Measurements from ENCODE around the gene SLC13A2. TPM values are rescaled to one million over a fixed set of nuclear protein-coding genes. Genes with fewer than 3 reads are reported as not detected.
"Not testable (repeated sequence)": the region's sequence is repeated elsewhere in the genome, so short reads cannot be mapped to it uniquely, and the experiment has no call there.

The SLC13A2 gene
- total RNA-seq, 2 experiments from 2014 or later = not detected

DNA sequence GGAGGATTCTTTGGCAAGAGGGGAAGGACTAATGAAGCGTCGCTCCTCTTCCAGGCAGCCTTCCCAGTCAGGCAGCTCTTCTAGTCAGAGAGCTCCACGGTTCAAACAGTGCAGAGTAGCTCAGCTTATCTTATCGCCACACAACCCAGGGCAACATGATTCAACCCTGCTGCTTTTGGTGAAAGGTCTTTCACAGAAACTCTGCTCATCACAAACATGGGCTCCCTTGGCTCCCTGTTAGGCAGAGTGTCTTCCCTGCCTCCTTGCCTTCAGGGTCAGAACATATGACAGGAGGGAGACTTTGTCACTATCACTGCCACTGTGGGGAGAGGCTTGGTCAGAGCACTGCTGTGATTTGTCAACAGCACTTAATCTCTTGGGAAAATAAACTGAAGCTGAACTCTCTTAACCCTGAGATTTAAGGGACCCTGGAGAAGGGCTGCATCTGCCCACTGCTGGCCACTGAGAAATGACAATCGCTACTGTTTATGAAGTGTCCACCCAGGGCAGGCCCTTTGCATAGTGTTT is 6.9 kb upstream of the SLC13A2 start:
- Mint-ChIP-seq H3K27me3 (peaks cover 4% of the 10 kb centered on the region), H3K36me3 (ENCODE audit: low read depth) (no peaks in the 10 kb centered on the region), H3K27ac (no peak overlapping the region), H3K9me3 (no peaks in the 10 kb centered on the region), H3K4me1 (ENCODE audit: low read depth) (peaks cover 14% of the 10 kb centered on the region), H3K4me3 (no peak overlapping the region)
- no peak for DNase-seq
- CTCF ChIA-PET = interaction anchor here (1.7 kb wide), 1 partner anchor 50 kb away, joined by 8 read pairs; no protein-coding TSS in a partner anchor
- POLR2A ChIA-PET = interaction anchor here (1.0 kb wide), 1 partner anchor 78 kb away, joined by 4 read pairs; no protein-coding TSS in a partner anchor
- ATAC-seq = no peak
- TF ChIP-seq, protein P1, sequence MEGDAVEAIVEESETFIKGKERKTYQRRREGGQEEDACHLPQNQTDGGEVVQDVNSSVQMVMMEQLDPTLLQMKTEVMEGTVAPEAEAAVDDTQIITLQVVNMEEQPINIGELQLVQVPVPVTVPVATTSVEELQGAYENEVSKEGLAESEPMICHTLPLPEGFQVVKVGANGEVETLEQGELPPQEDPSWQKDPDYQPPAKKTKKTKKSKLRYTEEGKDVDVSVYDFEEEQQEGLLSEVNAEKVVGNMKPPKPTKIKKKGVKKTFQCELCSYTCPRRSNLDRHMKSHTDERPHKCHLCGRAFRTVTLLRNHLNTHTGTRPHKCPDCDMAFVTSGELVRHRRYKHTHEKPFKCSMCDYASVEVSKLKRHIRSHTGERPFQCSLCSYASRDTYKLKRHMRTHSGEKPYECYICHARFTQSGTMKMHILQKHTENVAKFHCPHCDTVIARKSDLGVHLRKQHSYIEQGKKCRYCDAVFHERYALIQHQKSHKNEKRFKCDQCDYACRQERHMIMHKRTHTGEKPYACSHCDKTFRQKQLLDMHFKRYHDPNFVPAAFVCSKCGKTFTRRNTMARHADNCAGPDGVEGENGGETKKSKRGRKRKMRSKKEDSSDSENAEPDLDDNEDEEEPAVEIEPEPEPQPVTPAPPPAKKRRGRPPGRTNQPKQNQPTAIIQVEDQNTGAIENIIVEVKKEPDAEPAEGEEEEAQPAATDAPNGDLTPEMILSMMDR (IDR thresholded peaks at IDR 0.05) = no peak
- intact Hi-C loops (cut with micrococcal nuclease) = no loop called here

- H3K4me3 Mint-ChIP-seq = no peak overlapping the region
- no peak overlapping the region for H3K27ac Mint-ChIP-seq
- H3K9me3 Mint-ChIP-seq = no peaks in the 10 kb centered on the region
- TF ChIP-seq, protein P1 (IDR thresholded peaks at IDR 0.05) = no peak
- ATAC-seq (no peak), DNase-seq (no peak)
- ChIA-PET POLR2A (interaction anchor here (0.6 kb wide), 1 partner anchor 792 kb away, joined by 3 read pairs; no protein-coding TSS in a partner anchor), CTCF (interaction anchor here (1.7 kb wide), 1 partner anchor 51 kb away, joined by 8 read pairs; no protein-coding TSS in a partner anchor)
- peaks cover 4% of the 10 kb centered on the region for H3K27me3 Mint-ChIP-seq
- intact Hi-C loops (cut with micrococcal nuclease) = no loop called here
- peaks cover 14% of the 10 kb centered on the region for H3K4me1 Mint-ChIP-seq (ENCODE audit: low read depth)
- no peaks in the 10 kb centered on the region for H3K36me3 Mint-ChIP-seq (ENCODE audit: low read depth)
Observed at GRCh38 chr17:28467456-28468025, 5.9 kb upstream of the SLC13A2 start.

DNA sequence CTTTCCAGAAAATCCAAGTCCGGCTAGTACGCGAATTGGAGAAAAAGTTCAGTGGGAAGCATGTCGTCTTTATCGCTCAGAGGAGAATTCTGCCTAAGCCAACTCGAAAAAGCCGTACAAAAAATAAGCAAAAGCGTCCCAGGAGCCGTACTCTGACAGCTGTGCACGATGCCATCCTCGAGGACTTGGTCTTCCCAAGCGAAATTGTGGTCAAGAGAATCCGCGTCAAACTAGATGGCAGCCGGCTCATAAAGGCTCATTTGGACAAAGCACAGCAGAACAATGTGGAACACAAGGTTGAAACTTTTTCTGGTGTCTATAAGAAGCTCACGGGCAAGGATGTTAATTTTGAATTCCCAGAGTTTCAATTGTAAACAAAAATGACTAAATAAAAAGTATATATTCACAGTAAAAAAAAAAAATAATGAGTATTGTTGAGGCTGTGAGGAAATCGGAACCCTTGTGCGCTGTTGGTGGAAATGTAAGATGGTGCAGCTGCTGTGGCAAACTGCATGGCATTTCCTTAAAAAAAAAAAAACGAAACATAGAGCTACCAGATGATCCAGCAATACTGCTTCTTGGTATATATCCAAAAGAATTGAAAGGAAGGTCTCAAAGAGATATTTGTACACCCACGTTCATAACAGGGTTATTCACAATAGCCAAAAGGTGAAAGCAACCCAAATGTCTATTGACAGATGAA is 5.3 kb upstream of the SLC13A2 start:
- H3K27ac Mint-ChIP-seq; H3K9me3 Mint-ChIP-seq; CTCF ChIA-PET; H3K27me3 Mint-ChIP-seq; H3K4me3 Mint-ChIP-seq; ATAC-seq; DNase-seq; intact Hi-C loops (cut with micrococcal nuclease); H3K36me3 Mint-ChIP-seq (ENCODE audit: low read depth): not testable (repeated sequence)
- POLR2A ChIA-PET = interaction anchor here (0.6 kb wide), 1 partner anchor 792 kb away, joined by 3 read pairs; no protein-coding TSS in a partner anchor
- H3K4me1 Mint-ChIP-seq (ENCODE audit: low read depth) = peaks cover 14% of the 10 kb centered on the region

- intact Hi-C loops (cut with micrococcal nuclease) = no loop called here
- H3K36me3 Mint-ChIP-seq (ENCODE audit: low read depth) = no peaks in the 10 kb centered on the region
- ATAC-seq = peak; percentile 74
Observed at GRCh38 chr17:28468781-28469180, 4.7 kb upstream of the SLC13A2 start.

DNA sequence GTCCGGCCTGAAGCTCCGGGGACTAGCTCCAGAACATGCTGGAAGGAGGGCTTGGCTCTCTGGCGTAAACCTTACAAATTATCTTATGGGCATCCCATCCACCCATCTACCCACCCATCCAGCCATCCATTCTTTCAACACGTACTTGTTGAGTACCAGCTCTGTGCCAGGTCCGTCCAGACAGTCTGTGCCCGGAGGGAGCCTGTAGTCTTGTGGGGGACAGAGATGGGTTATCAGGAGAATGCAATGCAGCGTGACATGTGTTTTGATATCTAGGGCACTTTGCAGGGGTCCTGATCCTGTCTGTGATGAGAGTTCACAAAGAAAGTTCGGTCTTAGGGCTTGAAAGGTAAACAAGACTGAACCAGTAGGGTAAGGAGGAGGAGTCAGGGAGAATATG is 4.1 kb upstream of the SLC13A2 start:
- ChIA-PET POLR2A (no interaction called here), CTCF (no interaction called here)
- TF ChIP-seq, protein P1 (IDR thresholded peaks at IDR 0.05) = no peak
- no peak overlapping the region for H3K4me3 Mint-ChIP-seq
- H3K4me1 Mint-ChIP-seq (ENCODE audit: low read depth) = peaks cover 14% of the 10 kb centered on the region
- H3K27me3 Mint-ChIP-seq = peaks cover 3% of the 10 kb centered on the region
- no peaks in the 10 kb centered on the region for H3K9me3 Mint-ChIP-seq
- no peaks in the 10 kb centered on the region for H3K36me3 Mint-ChIP-seq (ENCODE audit: low read depth)
- H3K27ac Mint-ChIP-seq = no peak overlapping the region
- no peak for ATAC-seq
- DNase-seq = no peak
- intact Hi-C loops (cut with micrococcal nuclease) = no loop called here

More at GRCh38 chr17:28468781-28469180, 4.7 kb upstream of the SLC13A2 start:
- Mint-ChIP-seq H3K27ac (no peak overlapping the region), H3K27me3 (peaks cover 4% of the 10 kb centered on the region), H3K9me3 (no peaks in the 10 kb centered on the region), H3K4me1 (ENCODE audit: low read depth) (peaks cover 14% of the 10 kb centered on the region), H3K4me3 (no peak overlapping the region)
- ChIA-PET POLR2A (no interaction called here), CTCF (no interaction called here)
- no peak for DNase-seq
- TF ChIP-seq, protein P1 (IDR thresholded peaks at IDR 0.05) = no peak
